Head of caudate nucleus (tissue), 42 donors: Measurements from ENCODE around the gene ZDHHC14.

ENCODE experiments used
- DNase-seq, 42 donors: peaks; one replicate each; pipeline versions ENCODE4 v3.0.0 to v3.0.0-alpha.2; 2020 to 2021; ENCODE audit warnings: mixed read lengths in 7 of 42
- intact Hi-C: fragments of 100-400 bp; cut with DNase I; formaldehyde crosslinking; loops from one replicate; pipeline ENCODE4 v1.15.0; 2022

ZDHHC14 gene

DNA sequence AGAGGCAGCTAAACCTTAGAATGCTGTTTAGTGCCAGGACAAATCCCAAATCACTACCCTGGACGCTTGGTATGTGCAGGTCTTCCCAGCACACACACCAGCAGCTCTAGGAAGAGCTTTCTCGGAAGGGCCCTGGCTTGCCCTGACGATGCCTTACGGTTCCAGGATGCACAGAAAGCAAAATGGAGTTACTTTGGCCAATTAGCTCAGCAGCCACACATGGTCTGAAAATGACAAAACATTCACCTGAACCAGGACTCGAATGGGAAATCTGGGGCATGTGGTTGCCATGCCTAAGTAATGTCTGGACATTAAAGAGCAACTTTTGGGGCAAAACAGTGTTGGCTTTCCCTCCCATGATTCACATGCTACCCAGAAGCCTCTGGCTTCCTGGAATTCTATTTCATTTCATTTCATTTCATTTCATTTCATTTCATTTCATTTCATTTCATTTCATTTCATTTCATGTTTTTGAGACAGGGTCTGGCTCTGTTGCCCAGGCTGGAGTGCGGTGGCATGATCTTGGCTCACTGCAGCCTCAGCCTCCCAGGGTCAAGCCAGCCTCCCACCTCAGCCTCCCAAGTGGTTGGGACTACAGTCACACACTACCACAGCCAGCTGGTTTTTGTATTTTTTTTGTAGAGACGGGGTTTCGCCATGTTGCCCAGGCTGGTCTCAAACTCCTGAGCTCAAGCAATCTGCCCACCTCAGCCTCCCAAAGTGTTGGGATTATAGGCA, 153.3 kb downstream of the ZDHHC14 start:
- intact Hi-C loops, result no loop called here
- no peak for DNase-seq

DNA sequence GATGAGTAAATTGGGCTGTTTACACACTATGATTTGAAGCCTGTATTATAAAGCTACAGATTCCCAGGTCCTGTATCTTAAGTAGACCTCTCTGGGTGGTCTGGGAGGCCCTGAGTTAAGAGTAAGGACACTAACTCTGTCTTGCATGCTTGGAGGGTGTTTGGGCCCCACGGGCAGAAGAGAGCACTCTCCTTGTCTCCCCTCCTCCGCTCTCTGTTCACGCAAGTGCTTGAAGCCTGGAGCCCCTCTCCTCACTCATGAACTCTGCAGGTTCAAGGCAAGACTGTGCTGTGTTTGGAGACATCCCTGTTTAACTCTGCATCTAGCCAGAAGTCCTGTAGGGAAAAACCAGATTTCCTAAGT, 154.0 kb downstream of the ZDHHC14 start:
- intact Hi-C loops, result no loop called here
- DNase-seq, result no peak

DNA sequence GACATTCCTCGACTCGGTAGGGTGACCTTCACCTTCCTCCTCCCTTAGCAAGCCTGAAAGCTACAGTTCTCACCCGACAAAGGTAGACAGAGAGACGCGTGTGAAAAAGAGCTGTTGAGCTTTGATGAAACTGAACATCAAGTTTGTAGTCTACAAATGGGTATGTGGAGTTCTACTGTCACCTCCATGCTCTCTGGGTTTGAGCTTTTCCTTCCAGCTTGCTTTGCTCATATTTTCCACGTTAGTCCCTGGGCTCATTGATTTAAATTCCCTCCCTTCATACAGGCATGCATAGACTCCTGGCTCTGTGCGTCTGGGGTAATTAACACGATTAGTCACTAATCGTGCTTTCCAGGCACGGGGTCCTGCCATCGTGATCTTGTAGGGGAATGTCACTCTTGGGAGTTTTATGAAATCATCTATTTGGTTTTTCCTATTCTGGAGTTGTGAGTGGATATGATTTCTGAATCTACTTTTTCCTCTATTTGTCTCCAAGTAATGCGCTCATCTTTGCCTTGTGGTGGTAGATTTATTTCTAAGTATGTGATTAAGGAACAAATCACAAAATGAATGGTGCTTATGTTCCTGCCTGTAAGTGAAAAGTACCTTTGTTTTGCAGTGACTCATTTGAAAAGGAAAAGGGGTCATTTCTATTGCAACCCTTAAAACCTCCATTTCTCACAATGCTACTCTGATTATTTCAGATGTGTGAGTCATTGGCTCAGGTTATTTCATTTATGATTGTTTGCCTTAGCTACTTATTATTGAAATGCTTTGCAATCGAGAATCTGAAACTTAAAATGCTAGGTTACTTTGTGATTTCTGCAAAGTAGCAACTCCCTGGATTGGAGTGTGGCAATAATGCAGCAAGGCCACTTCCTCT, 154.6 kb downstream of the ZDHHC14 start:
- intact Hi-C loops, result no loop called here
- DNase-seq, result no peak

DNA sequence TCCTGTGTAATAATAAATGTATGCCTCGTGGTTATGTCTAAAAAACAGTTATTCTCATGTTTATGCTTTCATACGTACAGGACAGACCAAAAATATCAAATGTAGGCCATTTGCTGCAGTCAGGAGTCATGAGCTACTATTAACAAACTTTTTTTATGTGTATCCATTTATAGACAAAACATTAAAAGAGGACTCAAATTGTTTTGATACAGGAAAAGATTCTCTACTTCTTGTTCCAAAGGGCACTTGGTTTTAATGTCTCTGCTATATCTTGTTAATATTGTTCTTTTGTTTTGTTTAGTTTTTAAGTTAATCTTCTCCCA, 155.2 kb downstream of the ZDHHC14 start:
- intact Hi-C loops, result no loop called here
- DNase-seq, result no peak

DNA sequence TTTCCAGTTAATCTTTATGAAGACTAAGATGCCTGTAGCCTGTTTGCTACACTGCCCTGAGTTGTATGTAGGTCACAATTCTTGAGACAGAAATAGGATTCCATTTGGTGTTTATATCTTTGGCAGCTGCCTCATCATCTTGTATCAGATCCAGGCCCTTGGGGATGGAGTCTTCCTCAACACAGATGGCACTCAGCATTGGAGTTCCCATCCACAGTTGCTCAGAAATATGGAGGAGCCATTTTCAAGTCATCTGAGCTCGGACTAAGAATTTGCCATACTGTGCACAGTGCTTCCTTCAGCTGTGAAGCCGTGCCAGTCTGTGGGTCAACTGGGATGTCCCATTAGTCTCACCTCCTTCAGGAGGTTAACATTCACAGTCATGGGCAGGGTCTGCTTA, 156.6 kb downstream of the ZDHHC14 start:
- no peak for DNase-seq
- intact Hi-C loops, result no loop called here

DNA sequence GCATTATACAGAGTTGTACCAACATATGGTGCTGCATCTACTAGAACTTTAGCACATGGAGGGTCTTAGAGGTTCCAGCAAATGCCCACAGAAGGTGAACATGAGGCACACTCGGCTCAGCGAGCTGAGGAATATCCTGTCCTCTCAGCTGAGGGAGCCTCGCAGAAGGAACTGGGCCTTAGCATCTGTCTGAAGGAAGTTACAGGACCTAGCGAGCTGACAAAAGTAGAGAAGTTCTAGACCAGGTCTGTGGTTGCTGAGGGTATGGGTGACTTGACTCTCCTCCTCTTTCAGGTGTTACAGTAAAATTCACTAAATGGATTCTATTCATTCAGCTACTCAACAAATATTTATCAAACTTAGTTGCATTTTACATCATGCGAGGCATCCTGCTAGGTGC, 157.2 kb downstream of the ZDHHC14 start:
- no peak for DNase-seq
- intact Hi-C loops, result no loop called here

DNA sequence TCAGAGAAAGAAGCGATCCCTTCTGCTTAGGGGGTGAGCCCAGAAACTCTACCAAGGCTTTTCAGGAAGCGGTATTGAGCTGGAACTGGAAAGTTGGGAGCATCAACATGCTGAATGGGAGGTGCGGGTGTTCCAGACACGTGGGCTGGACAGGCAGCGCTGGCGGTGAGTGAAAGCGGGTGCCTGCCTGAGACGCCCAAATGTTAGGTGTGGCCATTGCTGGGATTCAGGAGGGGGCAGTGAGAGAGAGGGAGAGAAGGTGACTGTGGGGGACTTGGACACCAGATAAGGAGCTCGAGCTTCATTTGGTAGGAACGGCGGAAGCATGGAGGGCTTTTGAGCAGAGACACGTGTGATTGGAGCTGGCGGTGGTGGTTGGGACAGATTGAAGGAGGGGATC, 157.7 kb downstream of the ZDHHC14 start:
- intact Hi-C loops, result no loop called here
- DNase-seq, result no peak

DNA sequence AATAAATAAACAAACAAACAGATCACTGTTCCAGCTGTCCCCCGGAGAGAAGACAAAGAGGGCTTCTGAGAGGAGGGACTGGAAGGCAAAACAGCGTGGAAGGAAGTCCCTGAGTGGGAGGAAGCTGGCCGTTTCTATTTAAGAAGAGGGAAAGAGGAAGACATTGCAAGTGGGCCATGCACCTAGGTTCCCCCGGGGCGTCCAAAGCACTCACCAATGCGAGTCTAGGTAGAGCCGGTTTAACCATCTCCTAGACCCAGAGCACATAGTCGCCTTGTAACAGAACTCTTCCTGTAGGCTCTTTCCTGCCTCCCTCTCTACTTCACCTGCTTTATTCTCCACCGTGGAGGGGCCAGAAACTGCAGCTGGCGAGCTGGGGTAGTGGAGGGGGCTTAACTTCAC, 158.4 kb downstream of the ZDHHC14 start:
- DNase-seq, result peak in 1 of 42 donors; percentile 53
- intact Hi-C loops, result no loop called here

DNA sequence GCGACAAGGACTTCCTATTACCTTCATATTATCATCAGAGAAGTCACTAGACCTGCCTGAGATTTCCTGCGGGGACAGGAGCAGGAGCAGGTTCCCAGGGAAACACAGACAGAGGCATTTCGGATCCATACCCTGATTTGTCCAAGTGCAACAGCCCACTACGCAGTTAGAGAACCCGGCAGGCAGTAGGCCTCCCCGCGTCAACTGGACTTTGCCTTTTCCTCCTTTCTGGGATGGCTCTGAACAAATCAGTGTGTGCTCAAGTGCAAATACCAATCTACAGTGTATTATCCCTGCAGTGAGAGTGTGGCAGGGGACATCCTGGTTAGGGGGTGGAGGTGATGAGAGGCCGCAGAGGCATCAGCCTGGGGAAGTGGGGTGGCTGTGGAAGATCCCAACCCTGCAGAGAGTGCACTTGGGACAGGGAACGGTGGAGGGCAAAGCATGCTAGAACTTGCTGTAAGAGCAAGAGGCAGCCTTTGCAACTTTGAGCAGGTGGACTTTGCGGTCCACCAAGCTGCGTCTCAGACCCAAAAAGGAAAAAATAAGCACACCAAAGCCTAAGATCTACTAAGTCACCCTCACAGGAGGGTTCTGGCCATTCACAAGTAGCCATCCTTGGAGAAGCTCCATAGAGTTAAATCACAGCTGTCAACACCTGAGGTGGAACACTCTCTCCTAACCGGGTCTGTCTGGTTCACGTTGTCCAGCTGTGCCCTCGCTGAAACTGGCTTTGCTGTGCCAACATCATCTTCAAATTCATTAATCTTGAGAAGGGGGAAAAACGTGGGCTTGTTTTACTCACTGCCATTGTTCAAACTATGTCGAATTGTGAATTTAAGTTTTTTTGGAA, 159.1 kb downstream of the ZDHHC14 start:
- DNase-seq, result no peak
- intact Hi-C loops, result no loop called here

DNA sequence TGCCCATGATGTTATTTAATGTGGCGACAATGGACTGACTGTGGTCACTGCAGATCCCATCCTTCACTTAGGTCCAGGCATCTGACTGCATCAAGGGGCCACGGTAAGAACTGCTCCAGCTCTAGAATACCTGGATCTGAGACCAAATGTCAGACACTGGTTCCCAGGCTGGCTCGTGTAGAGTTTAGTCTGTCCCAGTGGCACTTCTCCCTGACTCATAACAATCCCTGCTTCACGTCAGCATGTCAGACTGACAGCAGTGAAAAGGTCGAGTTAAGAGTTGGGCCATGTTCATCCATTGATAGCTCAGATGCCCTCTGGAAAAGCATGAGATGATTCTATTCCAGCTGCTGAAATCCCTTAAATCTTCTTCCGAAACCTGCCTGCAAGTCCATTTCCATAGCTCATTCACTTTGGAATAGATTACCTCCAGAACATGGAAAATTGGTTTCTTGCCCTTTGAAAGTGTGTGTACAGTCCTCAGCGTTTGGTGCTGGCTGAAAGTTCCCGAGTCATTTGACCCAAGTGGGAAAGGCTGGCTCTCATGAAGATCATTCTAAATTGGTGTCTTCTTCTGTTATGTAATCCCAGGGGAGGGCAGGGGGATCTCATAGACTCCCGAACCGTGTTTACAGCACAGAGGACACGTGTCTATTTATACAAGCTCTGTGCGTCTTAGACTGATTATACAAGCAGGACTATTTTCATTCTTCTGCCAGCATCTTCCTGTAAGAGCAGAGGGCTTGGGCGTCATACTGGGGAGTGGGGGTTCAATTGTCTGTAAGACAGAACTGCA, 160.8 kb downstream of the ZDHHC14 start:
- intact Hi-C loops, result no loop called here
- no peak for DNase-seq

DNA sequence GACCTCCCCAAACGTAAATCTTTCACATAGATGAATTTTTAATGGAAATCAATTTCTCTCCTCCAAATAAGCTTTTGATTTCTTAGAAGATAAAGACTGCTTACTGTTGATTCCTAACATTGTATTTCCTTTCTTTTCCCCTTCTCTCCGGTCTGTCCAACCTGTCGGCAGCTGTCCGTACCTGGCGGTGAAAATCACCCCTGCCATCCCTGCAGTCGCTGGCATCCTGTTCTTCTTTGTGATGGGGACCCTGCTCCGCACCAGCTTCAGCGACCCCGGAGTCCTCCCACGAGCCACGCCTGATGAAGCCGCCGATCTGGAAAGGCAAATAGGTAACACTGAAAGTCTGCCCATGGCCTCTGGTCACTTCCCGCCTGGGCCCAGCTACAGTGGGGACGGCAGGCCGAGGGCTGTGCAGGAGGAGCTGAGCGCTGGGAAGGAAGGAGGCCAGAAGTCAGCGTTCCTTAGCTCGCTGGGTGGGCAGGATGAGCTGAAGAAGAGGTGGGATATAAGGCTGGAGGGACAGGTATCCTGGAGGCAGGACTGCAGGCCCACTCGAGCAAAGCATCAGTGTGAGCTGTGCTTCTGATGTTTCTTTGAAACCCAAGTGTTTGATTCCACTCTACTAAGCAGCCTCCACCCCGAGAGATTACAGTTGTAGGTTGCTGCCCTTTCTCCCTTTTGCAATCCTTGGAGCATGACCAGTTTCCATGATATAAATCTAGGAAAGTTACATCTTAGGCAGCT, 161.6 kb downstream of the ZDHHC14 start:
- DNase-seq, result no peak
- intact Hi-C loops, result no loop called here

DNA sequence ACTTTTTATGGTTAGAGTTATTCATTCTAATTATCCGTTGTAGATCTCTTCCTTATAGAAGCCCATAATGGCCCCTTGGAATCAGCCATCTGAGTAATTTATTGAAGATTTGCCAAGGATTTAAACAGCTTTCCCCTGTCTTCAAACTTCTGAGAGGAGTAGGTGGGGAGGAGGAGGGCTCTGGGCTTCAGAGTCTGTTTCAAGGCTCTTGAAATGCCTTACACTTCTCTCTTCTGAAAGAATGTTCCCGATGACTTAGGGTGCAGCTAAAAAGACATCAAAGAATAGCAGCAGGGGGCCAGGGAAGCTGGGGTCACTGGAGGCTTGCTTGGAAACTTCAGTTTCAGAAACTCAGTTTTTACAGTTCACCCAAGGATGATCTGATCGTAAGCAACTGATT, 165.3 kb downstream of the ZDHHC14 start:
- DNase-seq, result peak in 2 of 42 donors; percentile 40 to 41
- intact Hi-C loops, result no loop called here

DNA sequence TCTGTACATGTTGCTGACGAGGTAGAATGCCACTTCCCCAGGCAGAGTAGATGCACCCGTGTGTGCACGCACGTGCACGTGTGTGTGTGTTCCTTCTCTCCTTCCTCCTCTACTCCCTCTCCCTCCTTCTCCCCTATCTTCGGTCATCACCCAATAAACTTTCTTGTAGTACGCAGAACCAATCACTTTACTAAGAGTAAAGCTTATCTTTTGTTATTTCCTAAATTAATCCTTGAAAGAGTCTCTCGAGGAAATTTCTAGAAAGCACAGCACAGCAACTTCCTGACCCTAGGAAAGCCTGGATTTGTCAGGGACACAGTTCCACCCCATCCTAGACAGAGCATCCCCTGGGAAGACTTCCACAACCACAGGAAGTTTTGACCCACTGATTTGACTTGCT, 166.1 kb downstream of the ZDHHC14 start:
- DNase-seq, result no peak
- intact Hi-C loops, result no loop called here

DNA sequence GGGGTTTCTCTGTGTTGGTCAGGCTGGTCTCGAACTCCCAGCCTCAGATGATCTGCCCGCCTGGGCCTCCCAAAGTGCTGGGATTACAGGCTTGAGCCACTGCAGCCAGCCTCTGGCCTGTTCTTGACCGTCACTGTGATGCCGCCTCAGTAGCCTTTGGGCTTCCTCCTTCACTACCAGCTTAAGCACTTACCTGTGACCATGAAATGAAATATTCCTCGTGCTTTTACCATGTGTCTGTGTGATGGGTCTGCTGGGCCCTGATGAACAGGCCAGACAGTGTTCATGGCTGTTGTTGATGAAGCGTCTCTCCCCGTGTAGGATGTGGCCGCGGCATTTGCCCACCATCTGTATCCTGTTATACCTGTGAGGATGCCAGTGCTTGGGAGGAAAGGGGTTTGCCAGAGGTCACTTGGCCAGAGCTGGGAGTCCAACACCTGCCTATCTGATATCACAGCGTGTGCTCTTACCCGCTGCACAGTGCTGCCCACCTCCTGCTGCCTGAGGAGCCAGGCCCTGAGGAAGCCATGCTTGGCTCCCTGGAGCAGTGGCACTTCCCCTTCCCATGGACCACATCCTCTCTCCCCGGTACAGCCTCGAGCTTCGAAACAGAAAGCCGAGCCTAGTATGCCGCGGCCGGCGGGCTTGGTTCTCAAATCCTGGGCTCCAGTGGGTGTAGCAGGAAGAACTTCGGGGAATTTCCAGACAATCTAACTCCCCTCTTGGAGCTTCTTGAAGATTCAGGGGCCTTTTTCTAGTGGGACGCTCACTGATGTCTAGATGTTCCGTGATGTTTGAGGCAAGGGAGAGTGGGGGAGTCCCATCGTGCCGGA, 167.9 kb downstream of the ZDHHC14 start:
- intact Hi-C loops, result no loop called here
- peak in 5 of 42 donors; percentile 29 to 45 (median 38) for DNase-seq

DNA sequence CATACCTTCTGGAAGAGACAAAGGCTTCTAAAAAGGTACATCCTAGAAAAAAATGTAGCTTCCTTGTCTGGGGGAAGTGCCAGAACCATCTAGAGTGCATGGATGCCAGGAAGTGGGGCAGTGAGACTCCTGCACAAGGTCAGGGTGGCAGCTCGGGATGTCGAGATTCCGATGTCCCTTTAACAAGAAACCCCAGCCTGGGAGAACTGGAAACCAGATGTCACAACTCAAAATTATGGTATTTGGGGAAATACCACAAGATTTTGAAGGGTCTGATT, 168.4 kb downstream of the ZDHHC14 start:
- DNase-seq, result peak in 2 of 42 donors; percentile 16
- intact Hi-C loops, result no loop called here

DNA sequence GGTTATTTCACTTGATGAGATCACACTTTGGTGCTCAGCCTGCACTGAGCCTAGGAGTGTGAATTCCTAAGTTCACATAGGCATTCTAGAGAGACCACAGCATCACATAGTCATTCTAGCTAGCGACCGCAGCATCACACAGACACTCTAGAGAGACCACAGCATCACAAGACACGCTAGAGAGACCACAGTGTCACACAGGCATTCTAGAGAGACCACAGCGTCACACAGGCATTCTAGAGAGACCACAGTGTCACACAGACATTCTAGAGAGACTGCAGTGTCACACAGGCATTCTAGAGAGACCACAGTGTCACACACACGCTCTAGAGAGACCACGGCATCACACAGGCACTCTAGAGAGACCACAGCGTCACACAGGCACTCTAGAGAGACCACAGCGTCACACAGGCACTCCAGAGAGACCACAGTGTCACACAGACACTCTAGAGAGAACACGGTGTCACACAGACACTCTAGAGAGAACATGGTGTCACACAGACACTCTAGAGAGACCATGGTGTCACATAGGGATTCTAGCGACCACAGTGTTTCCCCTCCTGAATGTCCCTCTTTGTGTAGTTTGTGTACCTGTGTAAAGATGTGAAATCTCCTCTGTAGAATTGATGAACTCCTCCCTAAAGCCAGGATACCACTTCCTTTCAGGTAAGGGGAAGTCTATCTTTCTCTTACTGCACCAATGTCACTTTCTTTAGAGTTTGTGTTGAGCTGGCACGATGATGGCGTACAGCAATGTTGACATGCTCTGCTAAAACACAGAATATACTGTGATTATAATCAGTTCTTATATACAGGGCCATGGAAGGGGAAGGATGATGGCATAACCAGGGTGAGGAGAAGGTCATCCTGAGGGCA, 169.4 kb downstream of the ZDHHC14 start:
- DNase-seq, result peak in 2 of 42 donors; percentile 9 to 10
- intact Hi-C loops, result no loop called here
